ENCODE results near the gene HAPLN2. TPM values are rescaled to one million over a fixed set of nuclear protein-coding genes. Genes with fewer than 3 reads are reported as not detected.

The HAPLN2 gene
- total RNA-seq, 1 experiment from 2014 or later: 1.2 TPM

DNA sequence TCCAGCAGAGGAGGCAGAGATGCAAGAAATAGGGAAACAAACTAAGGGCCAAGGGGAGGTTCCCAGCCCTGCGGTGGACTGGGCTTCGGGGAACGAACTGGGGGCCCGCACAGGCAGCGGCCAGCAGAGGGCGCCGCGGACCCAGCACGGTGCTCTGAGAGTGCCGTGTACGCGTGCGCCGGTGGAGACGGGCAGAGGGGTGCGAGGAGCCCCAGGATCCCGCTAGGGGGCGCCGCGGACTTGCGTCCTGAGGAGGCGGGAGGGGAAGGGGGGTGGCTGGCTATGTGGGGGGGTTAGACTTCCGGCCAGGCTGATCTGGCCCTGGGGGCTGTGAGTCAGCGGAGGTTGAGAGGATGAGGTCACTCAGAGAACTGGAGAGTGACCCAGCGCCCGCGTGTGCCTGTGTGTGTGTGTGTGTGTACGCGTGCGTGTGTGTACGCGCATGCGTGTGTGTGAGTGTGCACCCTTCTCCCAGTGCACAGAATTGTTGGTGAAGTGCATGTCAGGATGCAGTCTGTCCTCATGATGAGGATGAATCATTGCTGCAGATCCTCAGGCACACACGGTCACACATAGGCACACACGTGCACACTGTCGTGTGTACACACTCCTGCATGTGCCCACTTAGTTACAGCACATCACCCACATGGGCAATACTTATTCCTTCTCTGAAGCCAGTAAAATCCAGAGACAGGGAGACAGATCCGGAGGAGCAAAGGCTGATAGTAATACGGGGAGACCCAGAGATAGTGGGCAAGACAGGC lies 41.0 kb downstream of the HAPLN2 start:
- POLR2A ChIA-PET: interaction anchor here (0.9 to 8.2 kb wide), 5 partner anchors 15 to 47 kb away, joined by 3 to 150 read pairs (median 3); partner anchors contain the start of genes BCAN and NES
- H3K27me3 Mint-ChIP-seq (ENCODE audit: low read depth): peaks cover 47% of the 10 kb centered on the region
- H3K4me3 Mint-ChIP-seq: peak overlapping the region; percentile 35; the same call in 1 of the 2 replicates
- no peaks in the 10 kb centered on the region for H3K36me3 Mint-ChIP-seq
- H3K4me1 Mint-ChIP-seq: peaks cover 83% of the 10 kb centered on the region
- peak overlapping the region; percentile 99 for H3K27ac Mint-ChIP-seq
- DNase-seq (ENCODE audit: low spot score) (peak; percentile 99), ATAC-seq (peak; percentile 63)
- CTCF ChIA-PET: interaction anchor here (0.7 to 12.6 kb wide), 16 partner anchors 8 to 268 kb away, joined by 3 to 437 read pairs (median 5); partner anchors contain the start of genes BCAN, CRABP2, HAPLN2 and ISG20L2
- no peaks in the 10 kb centered on the region for H3K9me3 Mint-ChIP-seq
- TF ChIP-seq, protein P1, sequence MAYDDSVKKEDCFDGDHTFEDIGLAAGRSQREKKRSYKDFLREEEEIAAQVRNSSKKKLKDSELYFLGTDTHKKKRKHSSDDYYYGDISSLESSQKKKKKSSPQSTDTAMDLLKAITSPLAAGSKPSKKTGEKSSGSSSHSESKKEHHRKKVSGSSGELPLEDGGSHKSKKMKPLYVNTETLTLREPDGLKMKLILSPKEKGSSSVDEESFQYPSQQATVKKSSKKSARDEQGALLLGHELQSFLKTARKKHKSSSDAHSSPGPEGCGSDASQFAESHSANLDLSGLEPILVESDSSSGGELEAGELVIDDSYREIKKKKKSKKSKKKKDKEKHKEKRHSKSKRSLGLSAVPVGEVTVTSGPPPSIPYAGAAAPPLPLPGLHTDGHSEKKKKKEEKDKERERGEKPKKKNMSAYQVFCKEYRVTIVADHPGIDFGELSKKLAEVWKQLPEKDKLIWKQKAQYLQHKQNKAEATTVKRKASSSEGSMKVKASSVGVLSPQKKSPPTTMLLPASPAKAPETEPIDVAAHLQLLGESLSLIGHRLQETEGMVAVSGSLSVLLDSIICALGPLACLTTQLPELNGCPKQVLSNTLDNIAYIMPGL (CRISPR knock-in tag; IDR thresholded peaks at IDR 0.05): peak; percentile 91
- TF ChIP-seq, protein P2, sequence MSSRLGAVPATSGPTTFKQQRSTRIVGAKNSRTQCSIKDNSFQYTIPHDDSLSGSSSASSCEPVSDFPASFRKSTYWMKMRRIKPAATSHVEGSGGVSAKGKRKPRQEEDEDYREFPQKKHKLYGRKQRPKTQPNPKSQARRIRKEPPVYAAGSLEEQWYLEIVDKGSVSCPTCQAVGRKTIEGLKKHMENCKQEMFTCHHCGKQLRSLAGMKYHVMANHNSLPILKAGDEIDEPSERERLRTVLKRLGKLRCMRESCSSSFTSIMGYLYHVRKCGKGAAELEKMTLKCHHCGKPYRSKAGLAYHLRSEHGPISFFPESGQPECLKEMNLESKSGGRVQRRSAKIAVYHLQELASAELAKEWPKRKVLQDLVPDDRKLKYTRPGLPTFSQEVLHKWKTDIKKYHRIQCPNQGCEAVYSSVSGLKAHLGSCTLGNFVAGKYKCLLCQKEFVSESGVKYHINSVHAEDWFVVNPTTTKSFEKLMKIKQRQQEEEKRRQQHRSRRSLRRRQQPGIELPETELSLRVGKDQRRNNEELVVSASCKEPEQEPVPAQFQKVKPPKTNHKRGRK (CRISPR knock-in tag; IDR thresholded peaks at IDR 0.05; ENCODE audit: borderline replicate concordance): no peak
- TF ChIP-seq, protein P3, sequence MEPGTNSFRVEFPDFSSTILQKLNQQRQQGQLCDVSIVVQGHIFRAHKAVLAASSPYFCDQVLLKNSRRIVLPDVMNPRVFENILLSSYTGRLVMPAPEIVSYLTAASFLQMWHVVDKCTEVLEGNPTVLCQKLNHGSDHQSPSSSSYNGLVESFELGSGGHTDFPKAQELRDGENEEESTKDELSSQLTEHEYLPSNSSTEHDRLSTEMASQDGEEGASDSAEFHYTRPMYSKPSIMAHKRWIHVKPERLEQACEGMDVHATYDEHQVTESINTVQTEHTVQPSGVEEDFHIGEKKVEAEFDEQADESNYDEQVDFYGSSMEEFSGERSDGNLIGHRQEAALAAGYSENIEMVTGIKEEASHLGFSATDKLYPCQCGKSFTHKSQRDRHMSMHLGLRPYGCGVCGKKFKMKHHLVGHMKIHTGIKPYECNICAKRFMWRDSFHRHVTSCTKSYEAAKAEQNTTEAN (CRISPR knock-in tag; IDR thresholded peaks at IDR 0.05): peak; percentile 56; the same call in 1 of the 2 replicates
- TF ChIP-seq, protein P4, sequence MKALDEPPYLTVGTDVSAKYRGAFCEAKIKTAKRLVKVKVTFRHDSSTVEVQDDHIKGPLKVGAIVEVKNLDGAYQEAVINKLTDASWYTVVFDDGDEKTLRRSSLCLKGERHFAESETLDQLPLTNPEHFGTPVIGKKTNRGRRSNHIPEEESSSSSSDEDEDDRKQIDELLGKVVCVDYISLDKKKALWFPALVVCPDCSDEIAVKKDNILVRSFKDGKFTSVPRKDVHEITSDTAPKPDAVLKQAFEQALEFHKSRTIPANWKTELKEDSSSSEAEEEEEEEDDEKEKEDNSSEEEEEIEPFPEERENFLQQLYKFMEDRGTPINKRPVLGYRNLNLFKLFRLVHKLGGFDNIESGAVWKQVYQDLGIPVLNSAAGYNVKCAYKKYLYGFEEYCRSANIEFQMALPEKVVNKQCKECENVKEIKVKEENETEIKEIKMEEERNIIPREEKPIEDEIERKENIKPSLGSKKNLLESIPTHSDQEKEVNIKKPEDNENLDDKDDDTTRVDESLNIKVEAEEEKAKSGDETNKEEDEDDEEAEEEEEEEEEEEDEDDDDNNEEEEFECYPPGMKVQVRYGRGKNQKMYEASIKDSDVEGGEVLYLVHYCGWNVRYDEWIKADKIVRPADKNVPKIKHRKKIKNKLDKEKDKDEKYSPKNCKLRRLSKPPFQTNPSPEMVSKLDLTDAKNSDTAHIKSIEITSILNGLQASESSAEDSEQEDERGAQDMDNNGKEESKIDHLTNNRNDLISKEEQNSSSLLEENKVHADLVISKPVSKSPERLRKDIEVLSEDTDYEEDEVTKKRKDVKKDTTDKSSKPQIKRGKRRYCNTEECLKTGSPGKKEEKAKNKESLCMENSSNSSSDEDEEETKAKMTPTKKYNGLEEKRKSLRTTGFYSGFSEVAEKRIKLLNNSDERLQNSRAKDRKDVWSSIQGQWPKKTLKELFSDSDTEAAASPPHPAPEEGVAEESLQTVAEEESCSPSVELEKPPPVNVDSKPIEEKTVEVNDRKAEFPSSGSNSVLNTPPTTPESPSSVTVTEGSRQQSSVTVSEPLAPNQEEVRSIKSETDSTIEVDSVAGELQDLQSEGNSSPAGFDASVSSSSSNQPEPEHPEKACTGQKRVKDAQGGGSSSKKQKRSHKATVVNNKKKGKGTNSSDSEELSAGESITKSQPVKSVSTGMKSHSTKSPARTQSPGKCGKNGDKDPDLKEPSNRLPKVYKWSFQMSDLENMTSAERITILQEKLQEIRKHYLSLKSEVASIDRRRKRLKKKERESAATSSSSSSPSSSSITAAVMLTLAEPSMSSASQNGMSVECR (CRISPR knock-in tag; IDR thresholded peaks at IDR 0.05; ENCODE audit: borderline replicate concordance): no peak
- TF ChIP-seq, protein P5, sequence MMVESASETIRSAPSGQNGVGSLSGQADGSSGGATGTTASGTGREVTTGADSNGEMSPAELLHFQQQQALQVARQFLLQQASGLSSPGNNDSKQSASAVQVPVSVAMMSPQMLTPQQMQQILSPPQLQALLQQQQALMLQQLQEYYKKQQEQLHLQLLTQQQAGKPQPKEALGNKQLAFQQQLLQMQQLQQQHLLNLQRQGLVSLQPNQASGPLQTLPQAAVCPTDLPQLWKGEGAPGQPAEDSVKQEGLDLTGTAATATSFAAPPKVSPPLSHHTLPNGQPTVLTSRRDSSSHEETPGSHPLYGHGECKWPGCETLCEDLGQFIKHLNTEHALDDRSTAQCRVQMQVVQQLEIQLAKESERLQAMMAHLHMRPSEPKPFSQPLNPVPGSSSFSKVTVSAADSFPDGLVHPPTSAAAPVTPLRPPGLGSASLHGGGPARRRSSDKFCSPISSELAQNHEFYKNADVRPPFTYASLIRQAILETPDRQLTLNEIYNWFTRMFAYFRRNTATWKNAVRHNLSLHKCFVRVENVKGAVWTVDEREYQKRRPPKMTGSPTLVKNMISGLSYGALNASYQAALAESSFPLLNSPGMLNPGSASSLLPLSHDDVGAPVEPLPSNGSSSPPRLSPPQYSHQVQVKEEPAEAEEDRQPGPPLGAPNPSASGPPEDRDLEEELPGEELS (CRISPR knock-in tag; IDR thresholded peaks at IDR 0.05): peak; percentile 31; the same call in 1 of the 2 replicates
- TF ChIP-seq, protein P6, sequence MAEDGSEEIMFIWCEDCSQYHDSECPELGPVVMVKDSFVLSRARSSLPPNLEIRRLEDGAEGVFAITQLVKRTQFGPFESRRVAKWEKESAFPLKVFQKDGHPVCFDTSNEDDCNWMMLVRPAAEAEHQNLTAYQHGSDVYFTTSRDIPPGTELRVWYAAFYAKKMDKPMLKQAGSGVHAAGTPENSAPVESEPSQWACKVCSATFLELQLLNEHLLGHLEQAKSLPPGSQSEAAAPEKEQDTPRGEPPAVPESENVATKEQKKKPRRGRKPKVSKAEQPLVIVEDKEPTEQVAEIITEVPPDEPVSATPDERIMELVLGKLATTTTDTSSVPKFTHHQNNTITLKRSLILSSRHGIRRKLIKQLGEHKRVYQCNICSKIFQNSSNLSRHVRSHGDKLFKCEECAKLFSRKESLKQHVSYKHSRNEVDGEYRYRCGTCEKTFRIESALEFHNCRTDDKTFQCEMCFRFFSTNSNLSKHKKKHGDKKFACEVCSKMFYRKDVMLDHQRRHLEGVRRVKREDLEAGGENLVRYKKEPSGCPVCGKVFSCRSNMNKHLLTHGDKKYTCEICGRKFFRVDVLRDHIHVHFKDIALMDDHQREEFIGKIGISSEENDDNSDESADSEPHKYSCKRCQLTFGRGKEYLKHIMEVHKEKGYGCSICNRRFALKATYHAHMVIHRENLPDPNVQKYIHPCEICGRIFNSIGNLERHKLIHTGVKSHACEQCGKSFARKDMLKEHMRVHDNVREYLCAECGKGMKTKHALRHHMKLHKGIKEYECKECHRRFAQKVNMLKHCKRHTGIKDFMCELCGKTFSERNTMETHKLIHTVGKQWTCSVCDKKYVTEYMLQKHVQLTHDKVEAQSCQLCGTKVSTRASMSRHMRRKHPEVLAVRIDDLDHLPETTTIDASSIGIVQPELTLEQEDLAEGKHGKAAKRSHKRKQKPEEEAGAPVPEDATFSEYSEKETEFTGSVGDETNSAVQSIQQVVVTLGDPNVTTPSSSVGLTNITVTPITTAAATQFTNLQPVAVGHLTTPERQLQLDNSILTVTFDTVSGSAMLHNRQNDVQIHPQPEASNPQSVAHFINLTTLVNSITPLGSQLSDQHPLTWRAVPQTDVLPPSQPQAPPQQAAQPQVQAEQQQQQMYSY (CRISPR knock-in tag; IDR thresholded peaks at IDR 0.05): peak; percentile 32; the same call in 1 of the 2 replicates
- TF ChIP-seq ETV6 (CRISPR knock-in tag; IDR thresholded peaks at IDR 0.05) (peak; percentile 93), TEAD1 (CRISPR knock-in tag; IDR thresholded peaks at IDR 0.05) (peak; percentile 59; the same call in 1 of the 2 replicates), FOXK1 (CRISPR knock-in tag; IDR thresholded peaks at IDR 0.05) (0 out of 2 replicates have a peak, but pooled peaks have one; percentile 70), IRF2 (CRISPR knock-in tag; IDR thresholded peaks at IDR 0.05; ENCODE audit: borderline replicate concordance, low read depth) (no peak), JUN (CRISPR knock-in tag; IDR thresholded peaks at IDR 0.05) (peak; percentile 49; the same call in 1 of the 2 replicates), ZNF121 (CRISPR knock-in tag; IDR thresholded peaks at IDR 0.05) (0 out of 2 replicates have a peak, but pooled peaks have one; percentile 1)
- TF ChIP-seq, protein P7, sequence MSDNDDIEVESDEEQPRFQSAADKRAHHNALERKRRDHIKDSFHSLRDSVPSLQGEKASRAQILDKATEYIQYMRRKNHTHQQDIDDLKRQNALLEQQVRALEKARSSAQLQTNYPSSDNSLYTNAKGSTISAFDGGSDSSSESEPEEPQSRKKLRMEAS (CRISPR knock-in tag; IDR thresholded peaks at IDR 0.05): peak; percentile 70; the same call in 1 of the 2 replicates
- TF ChIP-seq, protein P8, sequence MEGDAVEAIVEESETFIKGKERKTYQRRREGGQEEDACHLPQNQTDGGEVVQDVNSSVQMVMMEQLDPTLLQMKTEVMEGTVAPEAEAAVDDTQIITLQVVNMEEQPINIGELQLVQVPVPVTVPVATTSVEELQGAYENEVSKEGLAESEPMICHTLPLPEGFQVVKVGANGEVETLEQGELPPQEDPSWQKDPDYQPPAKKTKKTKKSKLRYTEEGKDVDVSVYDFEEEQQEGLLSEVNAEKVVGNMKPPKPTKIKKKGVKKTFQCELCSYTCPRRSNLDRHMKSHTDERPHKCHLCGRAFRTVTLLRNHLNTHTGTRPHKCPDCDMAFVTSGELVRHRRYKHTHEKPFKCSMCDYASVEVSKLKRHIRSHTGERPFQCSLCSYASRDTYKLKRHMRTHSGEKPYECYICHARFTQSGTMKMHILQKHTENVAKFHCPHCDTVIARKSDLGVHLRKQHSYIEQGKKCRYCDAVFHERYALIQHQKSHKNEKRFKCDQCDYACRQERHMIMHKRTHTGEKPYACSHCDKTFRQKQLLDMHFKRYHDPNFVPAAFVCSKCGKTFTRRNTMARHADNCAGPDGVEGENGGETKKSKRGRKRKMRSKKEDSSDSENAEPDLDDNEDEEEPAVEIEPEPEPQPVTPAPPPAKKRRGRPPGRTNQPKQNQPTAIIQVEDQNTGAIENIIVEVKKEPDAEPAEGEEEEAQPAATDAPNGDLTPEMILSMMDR (IDR thresholded peaks at IDR 0.05): peak; percentile 95
